ENCODE measurements around the gene RALGPS1. TPM values are rescaled to one million over a fixed set of nuclear protein-coding genes. Genes with fewer than 3 reads are reported as not detected.

The RALGPS1 gene
- polyA plus RNA-seq, 2 of the 4 experiments (the other 2 are of a cell fraction) = 5.0 to 7.9 TPM

- POLR2A ChIA-PET = no interaction called here
- no peaks in the 10 kb centered on the region for H3K4me1 ChIP-seq
Observed at GRCh38 chr9:127176631-127177030, 262.0 kb downstream of the RALGPS1 start.

GRCh38 chr9:127177231-127177630 lies 262.6 kb downstream of the RALGPS1 start:
- no peaks in the 10 kb centered on the region for H3K9me3 ChIP-seq
- no peaks in the 10 kb centered on the region for H3K4me1 ChIP-seq
- 91% methylated on average over 6 of the region's 6 CpGs for WGBS (ENCODE audit: missing lambda C conversion rate)
- H3K27ac ChIP-seq = no peak overlapping the region
- DNase-seq (ENCODE audit: low read depth in 1 of 2, low spot score in 1 of 2) (no peak), FAIRE-seq (no peak), ATAC-seq (no peak)
- TF ChIP-seq HDAC2 (IDR thresholded peaks at IDR 0.05) = no peak
- no peak for TF ChIP-seq RCOR1 (IDR thresholded peaks at IDR 0.05; ENCODE audit: low read depth, low read length)
- no peak for TF ChIP-seq HES2 (IDR thresholded peaks at IDR 0.05)
- TF ChIP-seq EP300 (IDR thresholded peaks at IDR 0.05) = no peak
- TF ChIP-seq MAX (IDR thresholded peaks at IDR 0.05) = no peak
- no peak overlapping the region for H3K4me2 ChIP-seq
- H3K4me3 ChIP-seq = no peak overlapping the region
- ChIA-PET POLR2A (no interaction called here), CTCF (interaction anchor here (1.6 kb wide), 1 partner anchor 236 kb away, joined by 3 read pairs; no protein-coding TSS in a partner anchor)

More at GRCh38 chr9:127176631-127177030, 262.0 kb downstream of the RALGPS1 start:
- ATAC-seq = no peak
- CTCF ChIA-PET = interaction anchor here (1.5 to 2.2 kb wide), 3 partner anchors 39 to 236 kb away, joined by 3 to 5 read pairs (median 3); no protein-coding TSS in a partner anchor
- 94% methylated on average over 3 of the region's 3 CpGs for WGBS (ENCODE audit: missing lambda C conversion rate)
- TF ChIP-seq HMGXB4 (CRISPR knock-in tag; IDR thresholded peaks at IDR 0.05; ENCODE audit: borderline replicate concordance) = no peak
- no peak for TF ChIP-seq ZSCAN20 (CRISPR knock-in tag; IDR thresholded peaks at IDR 0.05)
- TF ChIP-seq CHD4 (IDR thresholded peaks at IDR 0.05; ENCODE audit: borderline replicate concordance) = no peak
- TF ChIP-seq HOXB5 (CRISPR knock-in tag; IDR thresholded peaks at IDR 0.05) = no peak
- no peak for TF ChIP-seq KDM5A (IDR thresholded peaks at IDR 0.05)
- no peak for TF ChIP-seq ESRRA (IDR thresholded peaks at IDR 0.05; ENCODE audit: borderline replicate concordance, low read length)
- TF ChIP-seq SMC3 (IDR thresholded peaks at IDR 0.05) = no peak
- TF ChIP-seq E2F6 (IDR thresholded peaks at IDR 0.05; ENCODE audit: borderline replicate concordance, low read depth) = no peak
- no peak for TF ChIP-seq HOXA7 (CRISPR knock-in tag; IDR thresholded peaks at IDR 0.05)
- no peak for TF ChIP-seq JUN (IDR thresholded peaks at IDR 0.05)
- TF ChIP-seq FOSB (CRISPR knock-in tag; IDR thresholded peaks at IDR 0.05) = no peak
- no peak for TF ChIP-seq RFX5 (IDR thresholded peaks at IDR 0.05)
- no peak for TF ChIP-seq SREBF2 (IDR thresholded peaks at IDR 0.05)
- no peak for TF ChIP-seq POLR2A (IDR thresholded peaks at IDR 0.05; ENCODE audit: low read length)
- no peak for TF ChIP-seq RCOR1 (IDR thresholded peaks at IDR 0.05; ENCODE audit: low read depth, low read length)
- no peak for TF ChIP-seq CHD2 (IDR thresholded peaks at IDR 0.05; ENCODE audit: low read length, partially characterized antibody)
- TF ChIP-seq PBX3 (IDR thresholded peaks at IDR 0.05) = no peak
- TF ChIP-seq RNF2 (IDR thresholded peaks at IDR 0.05; ENCODE audit: borderline replicate concordance, low read depth) = no peak
- H3K4me2 ChIP-seq = no peak overlapping the region
- H3K9me3 ChIP-seq = no peaks in the 10 kb centered on the region
- no peak for FAIRE-seq
- H3K27ac ChIP-seq = no peak overlapping the region
- no peak for DNase-seq (ENCODE audit: low read depth in 1 of 2, low spot score in 1 of 2)
- no peak overlapping the region for H3K4me3 ChIP-seq

Data from A549 (cell line).